Stimulated activated CD4-positive, alpha-beta T cell treated with anti-CD3 and anti-CD28 coated beads, Interleukin-4, amount 100 ng/mL, for 1 hour (primary cell): ENCODE measurements around the gene ITSN2.
A peak's percentile ranks its signal among the peaks of the same experiment; 100 is the strongest.
"Not testable (repeated sequence)": the region's sequence is repeated elsewhere in the genome, so short reads cannot be mapped to it uniquely, and the experiment has no call there.

Source experiments
- DNase-seq: peaks from one replicate; pipeline ENCODE4 v3.0.0-alpha.2; 2020

Gene ITSN2

GRCh38 chr2:24360050-24360962 lies at the start of gene ITSN2:
Gene ITSN2 (minus strand): TSS chr2:24360536. CDS start chr2:24328082, 32,454 bp downstream.
- DNase-seq, result peak; percentile 84

- DNase-seq, result no peak
These were observed 48.8 kb upstream of the ITSN2 start for GRCh38 chr2:24409171-24409570.

- not testable (repeated sequence) for DNase-seq
These were observed 48.4 kb upstream of the ITSN2 start for GRCh38 chr2:24408704-24409103.

- no peak for DNase-seq
These were observed 44.2 kb upstream of the ITSN2 start for GRCh38 chr2:24404491-24404921.

- no peak for DNase-seq
These were observed 43.5 kb upstream of the ITSN2 start for GRCh38 chr2:24403832-24404212.

- no peak for DNase-seq
These were observed 43.0 kb upstream of the ITSN2 start for GRCh38 chr2:24403168-24403831.

GRCh38 chr2:24402242-24403097 lies 42.1 kb upstream of the ITSN2 start:
- no peak for DNase-seq

GRCh38 chr2:24400207-24400907 lies 40.0 kb upstream of the ITSN2 start:
- no peak for DNase-seq

GRCh38 chr2:24399434-24400206 lies 39.3 kb upstream of the ITSN2 start:
- no peak for DNase-seq

- DNase-seq, result no peak
These were observed 34.7 kb upstream of the ITSN2 start for GRCh38 chr2:24394998-24395397.

GRCh38 chr2:24392542-24393059 lies 32.3 kb upstream of the ITSN2 start:
- DNase-seq, result no peak

GRCh38 chr2:24385366-24385765 lies 25.0 kb upstream of the ITSN2 start:
- DNase-seq, result no peak

GRCh38 chr2:24382363-24383073 lies 22.2 kb upstream of the ITSN2 start:
- DNase-seq, result peak; percentile 45

GRCh38 chr2:24380820-24381219 lies 20.5 kb upstream of the ITSN2 start:
- no peak for DNase-seq

GRCh38 chr2:24375349-24376087 lies 15.2 kb upstream of the ITSN2 start:
- DNase-seq, result no peak

GRCh38 chr2:24374301-24374700 lies 14.0 kb upstream of the ITSN2 start:
- no peak for DNase-seq

GRCh38 chr2:24372033-24372432 lies 11.7 kb upstream of the ITSN2 start:
- no peak for DNase-seq

- no peak for DNase-seq
These were observed 5.5 kb upstream of the ITSN2 start for GRCh38 chr2:24365826-24366225.

GRCh38 chr2:24365051-24365450 lies 4.7 kb upstream of the ITSN2 start:
- no peak for DNase-seq

GRCh38 chr2:24363301-24363700 lies 3.0 kb upstream of the ITSN2 start:
- DNase-seq, result no peak
